ENCODE results near the gene IDE. TPM values are rescaled to one million over a fixed set of nuclear protein-coding genes. Genes with fewer than 3 reads are reported as not detected.
A peak's percentile ranks its signal among the peaks of the same experiment; 100 is the strongest.

IDE gene
- total and polyA plus RNA-seq, 2 donors (not counting 1 experiment from before 2014, with no cell fraction given) = 7.7 to 40.9 TPM

GRCh38 chr10:92420546-92421275 lies 153.2 kb downstream of the IDE start:
- CTCF ChIA-PET = interaction anchor here (0.7 to 1.0 kb wide), 2 partner anchors 65 to 333 kb away, joined by 3 read pairs; no protein-coding TSS in a partner anchor

More at GRCh38 chr10:92420546-92421275, 153.2 kb downstream of the IDE start:
- H4K20me1 ChIP-seq (ENCODE audit: control insufficient read depth, insufficient read depth, low read length, poor library complexity, severe bottlenecking) = no peaks in the 10 kb centered on the region
- peaks cover 0 to 39% (median 22%) of the 10 kb centered on the region in 4 experiments for H3K27me3 ChIP-seq (replicated peaks in 1 of 4; ENCODE audit: control extremely low read depth in 1 of 4, control insufficient read depth in 3 of 4, insufficient read depth in 4 of 4, low read length in 3 of 4)
- H3K9me3 Mint-ChIP-seq (ENCODE audit: insufficient read depth) = no peaks in the 10 kb centered on the region
- POLR2A ChIA-PET = interaction anchor here (0.5 kb wide), 1 partner anchor 333 kb away, joined by 6 read pairs; no protein-coding TSS in a partner anchor
- no peaks in the 10 kb centered on the region for H3K36me3 ChIP-seq (replicated peaks in 1 of 2; ENCODE audit: control extremely low read depth in 1 of 2, control insufficient read depth in 1 of 2, extremely low read depth in 1 of 2, insufficient read depth in 2 of 2, low read length in 1 of 2)
- WGBS (ENCODE audit: insufficient coverage) = 18% methylated on average over 46 of the region's 46 CpGs
- peaks cover 0 to 20% (median 11%) of the 10 kb centered on the region in 3 donors for H3K9me3 ChIP-seq (ENCODE audit: control extremely low read depth in 1 of 3, control insufficient read depth in 2 of 3, insufficient read depth in 1 of 3, low read length in 2 of 3)
- TF ChIP-seq EZH2 (IDR thresholded peaks at IDR 0.05; ENCODE audit: borderline replicate concordance, insufficient read depth, low read depth, low read length, poor library complexity, severe bottlenecking) (no peak), CTCF (IDR thresholded peaks at IDR 0.05) (no peak)
- H3K27me3 Mint-ChIP-seq = peaks cover 30% of the 10 kb centered on the region
- H3K27ac ChIP-seq (ENCODE audit: low read length in 2 of 2) = no peak overlapping the region
- H2AFZ ChIP-seq (ENCODE audit: insufficient read depth, low read depth, low read length, poor library complexity, severe bottlenecking) = peak overlapping the region; percentile 69
- H3K4me3 Mint-ChIP-seq = peak overlapping the region; percentile 81
- DNase-seq (peak; percentile 18), ATAC-seq (ENCODE audit: low read depth) (no peak)
- peaks cover 10% of the 10 kb centered on the region for H3K4me1 Mint-ChIP-seq
- H3K4me1 ChIP-seq (ENCODE audit: control insufficient read depth in 2 of 2, insufficient read depth in 2 of 2, low read length in 2 of 2) = peaks cover 8 to 14% of the 10 kb centered on the region in 2 donors
- intact Hi-C loops (cut with micrococcal nuclease) = no loop called here
- peak overlapping the region; percentile 71 for H3K4me2 ChIP-seq (replicated peaks; ENCODE audit: low read depth, low read length, poor library complexity, severe bottlenecking)
- no peak overlapping the region for H3K27ac Mint-ChIP-seq
- H3K9ac ChIP-seq (ENCODE audit: low read length) = peak overlapping the region; percentile 52
- no peaks in the 10 kb centered on the region for H3K79me2 ChIP-seq (ENCODE audit: control insufficient read depth, insufficient read depth, low read length)
- peak overlapping the region in 4 of 5 experiments; percentile 22 to 54 (median 44) for H3K4me3 ChIP-seq (ENCODE audit: control extremely low read depth in 1 of 5, extremely low read depth in 1 of 5, insufficient read depth in 1 of 5, low read depth in 2 of 5, low read length in 4 of 5)
